GM21723 (cell line): ENCODE results near the gene CYP20A1.

Experiments
- ATAC-seq: cut with Tn5 transposase; IDR thresholded peaks from one replicate; pipeline ENCODE4 v1.9.1; 2021; ENCODE audit warnings: mild to moderate bottlenecking, moderate library complexity; ENCODE audit not compliant: unreplicated experiment

CYP20A1 gene

GRCh38 chr2:203352604-203353255, 113.9 kb downstream of the CYP20A1 start:
- no peak for ATAC-seq

GRCh38 chr2:203354966-203355365, 116.1 kb downstream of the CYP20A1 start:
- no peak for ATAC-seq
